HG03520 (cell line): ENCODE data around the gene NAPEPLD.
"Not testable (repeated sequence)": the region's sequence is repeated elsewhere in the genome, so short reads cannot be mapped to it uniquely, and the experiment has no call there.

ENCODE experiments used
- ATAC-seq: cut with Tn5 transposase; IDR thresholded peaks from one replicate; pipeline ENCODE4 v1.9.1; 2021; ENCODE audit warnings: mild to moderate bottlenecking, moderate library complexity; ENCODE audit not compliant: unreplicated experiment

The NAPEPLD gene

GRCh38 chr7:103144754-103145153 is 4.1 kb downstream of the NAPEPLD start:
- ATAC-seq = not testable (repeated sequence)

GRCh38 chr7:103143868-103144267 is 5.0 kb downstream of the NAPEPLD start:
- ATAC-seq = no peak

GRCh38 chr7:103142494-103142893 is 6.4 kb downstream of the NAPEPLD start:
- no peak for ATAC-seq

- ATAC-seq = no peak
Observed at GRCh38 chr7:103141753-103142404, 7.0 kb downstream of the NAPEPLD start.

GRCh38 chr7:103140685-103141084 is 8.2 kb downstream of the NAPEPLD start:
- no peak for ATAC-seq

GRCh38 chr7:103140061-103140460 is 8.8 kb downstream of the NAPEPLD start:
- no peak for ATAC-seq

GRCh38 chr7:103134836-103135554 is 13.9 kb downstream of the NAPEPLD start:
- no peak for ATAC-seq

- ATAC-seq = no peak
Observed at GRCh38 chr7:103132995-103133688, 15.8 kb downstream of the NAPEPLD start.

GRCh38 chr7:103130901-103131624 is 17.8 kb downstream of the NAPEPLD start:
- ATAC-seq = no peak

- ATAC-seq = no peak
Observed at GRCh38 chr7:103129702-103130549, 19.0 kb downstream of the NAPEPLD start.

GRCh38 chr7:103127006-103127405 is 21.9 kb downstream of the NAPEPLD start:
- no peak for ATAC-seq

- ATAC-seq = no peak
Observed at GRCh38 chr7:103124429-103124979, 24.4 kb downstream of the NAPEPLD start.

- no peak for ATAC-seq
Observed at GRCh38 chr7:103123529-103123928, 25.4 kb downstream of the NAPEPLD start.

- no peak for ATAC-seq
Observed at GRCh38 chr7:103121641-103122040, 27.3 kb downstream of the NAPEPLD start.

- no peak for ATAC-seq
Observed at GRCh38 chr7:103120362-103120761, 28.5 kb downstream of the NAPEPLD start.

GRCh38 chr7:103119791-103120291 is 29.1 kb downstream of the NAPEPLD start:
- no peak for ATAC-seq

GRCh38 chr7:103117465-103117864 is 31.4 kb downstream of the NAPEPLD start:
- ATAC-seq = no peak

- ATAC-seq = no peak
Observed at GRCh38 chr7:103116991-103117390, 31.9 kb downstream of the NAPEPLD start.

- no peak for ATAC-seq
Observed at GRCh38 chr7:103116511-103116910, 32.4 kb downstream of the NAPEPLD start.

GRCh38 chr7:103115771-103116170 is 33.1 kb downstream of the NAPEPLD start:
- no peak for ATAC-seq
